Measurements from ENCODE around the gene RGS10. TPM values are rescaled to one million over a fixed set of nuclear protein-coding genes. Genes with fewer than 3 reads are reported as not detected.
A peak's percentile ranks its signal among the peaks of the same experiment; 100 is the strongest.

RGS10 gene
- total RNA-seq, 1 experiment from 2014 or later, result 10.8 TPM

GRCh38 chr10:119538632-119539358, 3.7 kb downstream of the RGS10 start:
- no peaks in the 10 kb centered on the region for H3K27me3 Mint-ChIP-seq (ENCODE audit: unreplicated experiment)
- no TSS peak for BruUV-seq (replicated peaks)

GRCh38 chr10:119537953-119538630, 4.4 kb downstream of the RGS10 start:
- Mint-ChIP-seq H3K4me3 (ENCODE audit: low read depth, unreplicated experiment) (no peak overlapping the region), H3K27ac (ENCODE audit: unreplicated experiment) (no peak overlapping the region), H3K4me1 (ENCODE audit: low read depth, unreplicated experiment) (peaks cover 17% of the 10 kb centered on the region), H3K27me3 (ENCODE audit: unreplicated experiment) (no peaks in the 10 kb centered on the region), H3K9me3 (ENCODE audit: low read depth, unreplicated experiment) (no peaks in the 10 kb centered on the region), H3K36me3 (ENCODE audit: insufficient read depth, unreplicated experiment) (peaks cover 2% of the 10 kb centered on the region)
- CTCF ChIA-PET, result no interaction called here
- TF ChIP-seq CTCF (IDR thresholded peaks at IDR 0.05; ENCODE audit: unreplicated experiment), result no peak
- DNase-seq, result no peak
- no TSS peak for BruUV-seq (replicated peaks)
- intact Hi-C loops (cut with micrococcal nuclease; ENCODE audit: unreplicated experiment), result no loop called here

More at GRCh38 chr10:119538632-119539358, 3.7 kb downstream of the RGS10 start:
- Mint-ChIP-seq H3K9me3 (ENCODE audit: low read depth, unreplicated experiment) (no peaks in the 10 kb centered on the region), H3K36me3 (ENCODE audit: insufficient read depth, unreplicated experiment) (peaks cover 9% of the 10 kb centered on the region), H3K27ac (ENCODE audit: unreplicated experiment) (peak overlapping the region; percentile 36), H3K4me1 (ENCODE audit: low read depth, unreplicated experiment) (peaks cover 24% of the 10 kb centered on the region), H3K4me3 (ENCODE audit: low read depth, unreplicated experiment) (no peak overlapping the region)
- intact Hi-C loops (cut with micrococcal nuclease; ENCODE audit: unreplicated experiment), result no loop called here
- TF ChIP-seq CTCF (IDR thresholded peaks at IDR 0.05; ENCODE audit: unreplicated experiment), result no peak
- CTCF ChIA-PET, result interaction anchor here (0.6 kb wide), 1 partner anchor 81 kb away, joined by 3 read pairs; no protein-coding TSS in a partner anchor
- DNase-seq, result no peak

- TF ChIP-seq CTCF (IDR thresholded peaks at IDR 0.05; ENCODE audit: unreplicated experiment), result no peak
- no peak for DNase-seq
- Mint-ChIP-seq H3K4me3 (ENCODE audit: low read depth, unreplicated experiment) (no peak overlapping the region), H3K36me3 (ENCODE audit: insufficient read depth, unreplicated experiment) (no peaks in the 10 kb centered on the region), H3K27ac (ENCODE audit: unreplicated experiment) (no peak overlapping the region), H3K9me3 (ENCODE audit: low read depth, unreplicated experiment) (no peaks in the 10 kb centered on the region), H3K4me1 (ENCODE audit: low read depth, unreplicated experiment) (peaks cover 17% of the 10 kb centered on the region), H3K27me3 (ENCODE audit: unreplicated experiment) (no peaks in the 10 kb centered on the region)
- BruUV-seq (replicated peaks), result no TSS peak
- intact Hi-C loops (cut with micrococcal nuclease; ENCODE audit: unreplicated experiment), result no loop called here
- CTCF ChIA-PET, result no interaction called here
These were observed 6.0 kb downstream of the RGS10 start for GRCh38 chr10:119536508-119537025.

GRCh38 chr10:119535837-119536507, 6.5 kb downstream of the RGS10 start:
- H3K9me3 Mint-ChIP-seq (ENCODE audit: low read depth, unreplicated experiment), result no peaks in the 10 kb centered on the region
- no peak for DNase-seq
- no peaks in the 10 kb centered on the region for H3K27me3 Mint-ChIP-seq (ENCODE audit: unreplicated experiment)
- no peak overlapping the region for H3K27ac Mint-ChIP-seq (ENCODE audit: unreplicated experiment)
- H3K36me3 Mint-ChIP-seq (ENCODE audit: insufficient read depth, unreplicated experiment), result no peaks in the 10 kb centered on the region
- CTCF ChIA-PET, result no interaction called here
- peaks cover 17% of the 10 kb centered on the region for H3K4me1 Mint-ChIP-seq (ENCODE audit: low read depth, unreplicated experiment)
- no peak overlapping the region for H3K4me3 Mint-ChIP-seq (ENCODE audit: low read depth, unreplicated experiment)
- no TSS peak for BruUV-seq (replicated peaks)
- no peak for TF ChIP-seq CTCF (IDR thresholded peaks at IDR 0.05; ENCODE audit: unreplicated experiment)
- intact Hi-C loops (cut with micrococcal nuclease; ENCODE audit: unreplicated experiment), result no loop called here
